SU-DHL-6 (cell line): ENCODE measurements around the gene MME.

Experiments used
- H2AFZ ChIP-seq: fragments of 200-600 bp; sonication (generic); 2 replicates; pipeline ENCODE4 v1.6.1; 2014; ENCODE audit warnings: low read depth, mild to moderate bottlenecking, moderate library complexity, mixed read lengths, antibody characterized with exemption, low read length; ENCODE audit not compliant: severe bottlenecking
- H3F3A ChIP-seq: fragments of 200-600 bp; shearing (Covaris generic); 2 replicates; pipeline ENCODE4 v1.6.0; 2016; ENCODE audit warnings: antibody characterized with exemption, mild to moderate bottlenecking; ENCODE audit not compliant: insufficient read depth
- H3K27ac ChIP-seq: fragments of 200-600 bp; sonication (generic); 2 replicates; pipeline ENCODE4 v1.5.1; 2016; ENCODE audit warnings: low read depth, mild to moderate bottlenecking, low read length, moderate library complexity, mixed read lengths
- H3K27me3 ChIP-seq: fragments of 200-600 bp; sonication (generic), shearing (Covaris generic); 2 replicates; pipeline ENCODE4 v1.6.0; 2014; ENCODE audit warnings: mild to moderate bottlenecking, low read length
- H3K36me3 ChIP-seq: fragments of 200-600 bp; sonication (generic); 2 replicates; pipeline ENCODE4 v1.6.1; 2014; ENCODE audit warnings: mild to moderate bottlenecking, low read length, mixed read lengths
- H3K4me2 ChIP-seq: fragments of 300-600, 200-600 bp; shearing (Covaris generic), sonication (generic); 2 replicates; pipeline ENCODE4 v1.6.0; 2014; ENCODE audit warnings: low read length, low read depth, mild to moderate bottlenecking; ENCODE audit not compliant: poor library complexity, severe bottlenecking
- H3K4me3 ChIP-seq: fragments of 200-600 bp; sonication (generic); 2 replicates; pipeline ENCODE4 v1.5.1; 2014; ENCODE audit warnings: antibody characterized with exemption, low read length, mild to moderate bottlenecking, mixed read lengths; ENCODE audit not compliant: insufficient read depth, poor library complexity, severe bottlenecking
- H3K79me2 ChIP-seq: fragments of 200-600 bp; sonication (generic); 2 replicates; pipeline ENCODE4 v1.6.1; 2014; ENCODE audit warnings: mild to moderate bottlenecking, low read length, moderate library complexity; ENCODE audit not compliant: insufficient read depth
- H3K9ac ChIP-seq: fragments of 200-600 bp; sonication (generic); 2 replicates; pipeline ENCODE4 v1.7.0; 2014; ENCODE audit warnings: mild to moderate bottlenecking, low read length
- H3K9me2 ChIP-seq: fragments of 200-600 bp; sonication (generic); replicated peaks from 2 replicates; pipeline ENCODE4 v1.6.1; 2014; ENCODE audit warnings: low read length; ENCODE audit not compliant: insufficient read depth
- H3K9me3 ChIP-seq: fragments of 200-600 bp; sonication (generic); 2 replicates; pipeline ENCODE4 v1.6.1; 2014; ENCODE audit warnings: low read length, mixed read lengths; ENCODE audit not compliant: insufficient read depth
- H4K20me1 ChIP-seq: fragments of 200-600 bp; sonication (generic); 2 replicates; pipeline ENCODE4 v1.6.1; 2014; ENCODE audit warnings: low read depth, mild to moderate bottlenecking, antibody characterized with exemption, low read length, moderate library complexity, mixed read lengths
- EZH2phosphoT487 ChIP-seq: fragments of 200-600 bp; sonication (generic), shearing (Covaris generic); conservative IDR thresholded peaks from 2 replicates; pipeline ENCODE4 v1.6.1; 2018; ENCODE audit warnings: mild to moderate bottlenecking, antibody characterized with exemption, low read length, moderate library complexity, mixed read lengths
- TF ChIP-seq, protein P1 (sequence below): fragments of 200-600 bp; sonication (generic); IDR thresholded peaks from one replicate; pipeline ENCODE4 v1.5.1; 2017; ENCODE audit warnings: antibody characterized with exemption, mild to moderate bottlenecking, low read length, moderate library complexity; ENCODE audit not compliant: insufficient read depth, poor library complexity, severe bottlenecking

Gene MME

DNA sequence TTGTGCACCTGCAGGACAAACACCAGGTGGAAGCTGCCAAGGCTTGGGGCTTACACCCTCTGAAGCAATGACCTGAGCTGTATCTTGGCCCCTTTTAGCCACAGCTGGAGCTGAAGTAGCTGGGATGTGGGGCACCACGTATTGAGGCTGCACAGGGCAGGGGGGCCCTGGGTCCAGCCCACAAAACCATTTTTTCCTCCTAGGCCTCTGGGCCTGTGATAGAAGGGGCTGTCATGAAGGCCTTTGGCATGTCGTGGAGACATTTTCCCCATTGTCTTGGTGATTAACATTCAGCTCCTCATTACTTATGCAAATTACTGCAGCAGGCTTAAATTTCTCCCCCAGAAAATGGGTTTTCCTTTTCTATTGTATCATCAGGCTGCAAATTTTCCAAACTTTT is 27.6 kb upstream of the MME start:
- Histone ChIP-seq H3K9me3 (peaks cover 35% of the 10 kb centered on the region; the same call in 1 of the 2 replicates), H3K27ac (no peak overlapping the region), H2AFZ (no peak overlapping the region), H3F3A (no peaks in the 10 kb centered on the region), H3K4me3 (no peak overlapping the region), H3K36me3 (no peaks in the 10 kb centered on the region), H3K79me2 (no peaks in the 10 kb centered on the region), H4K20me1 (no peaks in the 10 kb centered on the region), H3K4me2 (no peak overlapping the region), H3K9me2 (no peaks in the 10 kb centered on the region), H3K9ac (no peak overlapping the region), H3K27me3 (no peaks in the 10 kb centered on the region)
- TF ChIP-seq, protein P1, sequence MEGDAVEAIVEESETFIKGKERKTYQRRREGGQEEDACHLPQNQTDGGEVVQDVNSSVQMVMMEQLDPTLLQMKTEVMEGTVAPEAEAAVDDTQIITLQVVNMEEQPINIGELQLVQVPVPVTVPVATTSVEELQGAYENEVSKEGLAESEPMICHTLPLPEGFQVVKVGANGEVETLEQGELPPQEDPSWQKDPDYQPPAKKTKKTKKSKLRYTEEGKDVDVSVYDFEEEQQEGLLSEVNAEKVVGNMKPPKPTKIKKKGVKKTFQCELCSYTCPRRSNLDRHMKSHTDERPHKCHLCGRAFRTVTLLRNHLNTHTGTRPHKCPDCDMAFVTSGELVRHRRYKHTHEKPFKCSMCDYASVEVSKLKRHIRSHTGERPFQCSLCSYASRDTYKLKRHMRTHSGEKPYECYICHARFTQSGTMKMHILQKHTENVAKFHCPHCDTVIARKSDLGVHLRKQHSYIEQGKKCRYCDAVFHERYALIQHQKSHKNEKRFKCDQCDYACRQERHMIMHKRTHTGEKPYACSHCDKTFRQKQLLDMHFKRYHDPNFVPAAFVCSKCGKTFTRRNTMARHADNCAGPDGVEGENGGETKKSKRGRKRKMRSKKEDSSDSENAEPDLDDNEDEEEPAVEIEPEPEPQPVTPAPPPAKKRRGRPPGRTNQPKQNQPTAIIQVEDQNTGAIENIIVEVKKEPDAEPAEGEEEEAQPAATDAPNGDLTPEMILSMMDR: no peak
- no peak for TF ChIP-seq EZH2phosphoT487

- Histone ChIP-seq H3K9me3 (peaks cover 35% of the 10 kb centered on the region; the same call in 1 of the 2 replicates), H3K9ac (no peak overlapping the region), H3K79me2 (no peaks in the 10 kb centered on the region), H3K4me2 (no peak overlapping the region), H3K4me3 (no peak overlapping the region), H3K27ac (no peak overlapping the region), H3F3A (no peaks in the 10 kb centered on the region), H3K36me3 (no peaks in the 10 kb centered on the region), H3K27me3 (no peaks in the 10 kb centered on the region), H3K9me2 (no peaks in the 10 kb centered on the region), H2AFZ (no peak overlapping the region), H4K20me1 (no peaks in the 10 kb centered on the region)
- TF ChIP-seq, protein P1: no peak
- no peak for TF ChIP-seq EZH2phosphoT487
Observed at GRCh38 chr3:155053756-155054155, 26.4 kb upstream of the MME start.

- H3K27ac ChIP-seq: no peak overlapping the region
- no peak for TF ChIP-seq EZH2phosphoT487
- TF ChIP-seq, protein P1: no peak
- no peaks in the 10 kb centered on the region for H4K20me1 ChIP-seq
- H2AFZ ChIP-seq: no peak overlapping the region
- no peaks in the 10 kb centered on the region for H3K27me3 ChIP-seq
- H3K9me2 ChIP-seq: no peaks in the 10 kb centered on the region
- no peaks in the 10 kb centered on the region for H3F3A ChIP-seq
- no peak overlapping the region for H3K9ac ChIP-seq
- H3K36me3 ChIP-seq: no peaks in the 10 kb centered on the region
- H3K4me3 ChIP-seq: no peak overlapping the region
- H3K9me3 ChIP-seq: no peaks in the 10 kb centered on the region
- no peaks in the 10 kb centered on the region for H3K79me2 ChIP-seq
- no peak overlapping the region for H3K4me2 ChIP-seq
Observed at GRCh38 chr3:155064920-155065319, 15.2 kb upstream of the MME start.

- Histone ChIP-seq H3K27ac (no peak overlapping the region), H3K4me2 (no peak overlapping the region), H3K36me3 (no peaks in the 10 kb centered on the region), H3K9me3 (no peaks in the 10 kb centered on the region), H3F3A (no peaks in the 10 kb centered on the region), H3K27me3 (no peaks in the 10 kb centered on the region), H3K4me3 (no peak overlapping the region), H3K9me2 (no peaks in the 10 kb centered on the region), H4K20me1 (no peaks in the 10 kb centered on the region), H3K9ac (no peak overlapping the region), H3K79me2 (no peaks in the 10 kb centered on the region), H2AFZ (no peak overlapping the region)
- TF ChIP-seq, protein P1: no peak
- no peak for TF ChIP-seq EZH2phosphoT487
Observed at GRCh38 chr3:155065537-155065936, 14.6 kb upstream of the MME start.
